VCaP (cell line): Measurements from ENCODE around the gene SCRN3.

Source experiments
- H3K27ac ChIP-seq: fragments of 450-650 bp; 2 replicates; pipeline ENCODE4 v1.5.1; 2017
- CTCF ChIP-seq: fragments of 450-650 bp; conservative IDR thresholded peaks from 2 replicates; pipeline ENCODE4 v1.5.1; 2017; ENCODE audit warnings: mild to moderate bottlenecking, moderate library complexity

The SCRN3 gene

GRCh38 chr2:174428214-174428613, 32.7 kb downstream of the SCRN3 start:
- no peak for TF ChIP-seq CTCF
- H3K27ac ChIP-seq: no peak overlapping the region

- TF ChIP-seq CTCF: no peak
- no peak overlapping the region for H3K27ac ChIP-seq
These were observed 34.5 kb downstream of the SCRN3 start for GRCh38 chr2:174430066-174430465.

DNA sequence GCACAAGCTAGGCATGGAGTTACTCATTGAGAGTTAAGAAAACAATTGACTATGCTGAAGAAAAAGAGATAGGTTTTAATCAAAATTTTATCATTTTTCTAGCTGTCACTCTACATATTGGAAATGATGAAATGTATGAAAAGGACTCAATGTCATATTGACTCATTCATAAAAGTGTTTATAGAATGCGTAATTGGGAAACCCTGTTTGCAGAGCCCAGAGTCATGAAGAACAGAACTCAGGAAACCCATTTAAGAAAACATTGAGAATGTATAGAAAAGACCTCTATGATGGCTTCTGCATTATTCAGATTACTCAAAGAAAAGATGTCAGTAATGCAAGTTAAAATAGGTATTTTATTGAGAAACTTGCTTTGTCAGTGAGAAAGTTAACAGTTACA, 36.4 kb downstream of the SCRN3 start:
- no peak overlapping the region for H3K27ac ChIP-seq

DNA sequence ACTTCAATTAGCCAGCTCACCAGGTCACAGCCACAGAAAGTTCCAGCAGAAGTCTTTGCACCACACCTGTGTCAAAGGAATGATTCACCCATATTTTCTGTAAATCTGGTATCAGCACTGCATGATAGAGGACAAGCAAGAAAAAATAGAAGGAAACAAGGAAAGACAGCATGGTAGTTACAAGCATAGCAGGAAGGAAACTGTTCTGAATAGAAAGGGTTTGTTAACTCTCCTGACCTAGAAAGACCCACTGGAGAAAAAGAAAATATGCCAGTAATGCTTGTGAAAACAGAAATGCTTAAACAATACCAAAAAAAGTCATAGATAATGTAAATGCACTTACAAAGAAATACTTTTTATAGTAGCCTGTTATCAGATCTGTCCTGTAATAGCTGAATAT, 40.8 kb downstream of the SCRN3 start:
- no peak overlapping the region for H3K27ac ChIP-seq
- TF ChIP-seq CTCF: no peak

More for the DNA sequence above, 36.4 kb downstream of the SCRN3 start:
- TF ChIP-seq CTCF: no peak

- no peak overlapping the region for H3K27ac ChIP-seq
- no peak for TF ChIP-seq CTCF
These were observed 42.8 kb downstream of the SCRN3 start for GRCh38 chr2:174438146-174438886.

GRCh38 chr2:174439323-174439722, 43.8 kb downstream of the SCRN3 start:
- no peak for TF ChIP-seq CTCF
- H3K27ac ChIP-seq: no peak overlapping the region

- H3K27ac ChIP-seq: no peak overlapping the region
- TF ChIP-seq CTCF: no peak
These were observed 44.4 kb downstream of the SCRN3 start for GRCh38 chr2:174439950-174440349.
